ENCODE data around the gene FAM90A1. TPM values are rescaled to one million over a fixed set of nuclear protein-coding genes. Genes with fewer than 3 reads are reported as not detected.
"Not testable (repeated sequence)": the region's sequence is repeated elsewhere in the genome, so short reads cannot be mapped to it uniquely, and the experiment has no call there.

FAM90A1 gene
- total RNA-seq, 4 donors from 2014 or later, result not detected

GRCh38 chr12:8231666-8232608, 4.5 kb upstream of the FAM90A1 start:
- H3K4me3 ChIP-seq, H3K27me3 ChIP-seq, H3K36me3 ChIP-seq, H3K27ac ChIP-seq, H3K9me3 ChIP-seq, ATAC-seq, H3K4me1 ChIP-seq: not testable (repeated sequence)
- TF ChIP-seq, protein P1, sequence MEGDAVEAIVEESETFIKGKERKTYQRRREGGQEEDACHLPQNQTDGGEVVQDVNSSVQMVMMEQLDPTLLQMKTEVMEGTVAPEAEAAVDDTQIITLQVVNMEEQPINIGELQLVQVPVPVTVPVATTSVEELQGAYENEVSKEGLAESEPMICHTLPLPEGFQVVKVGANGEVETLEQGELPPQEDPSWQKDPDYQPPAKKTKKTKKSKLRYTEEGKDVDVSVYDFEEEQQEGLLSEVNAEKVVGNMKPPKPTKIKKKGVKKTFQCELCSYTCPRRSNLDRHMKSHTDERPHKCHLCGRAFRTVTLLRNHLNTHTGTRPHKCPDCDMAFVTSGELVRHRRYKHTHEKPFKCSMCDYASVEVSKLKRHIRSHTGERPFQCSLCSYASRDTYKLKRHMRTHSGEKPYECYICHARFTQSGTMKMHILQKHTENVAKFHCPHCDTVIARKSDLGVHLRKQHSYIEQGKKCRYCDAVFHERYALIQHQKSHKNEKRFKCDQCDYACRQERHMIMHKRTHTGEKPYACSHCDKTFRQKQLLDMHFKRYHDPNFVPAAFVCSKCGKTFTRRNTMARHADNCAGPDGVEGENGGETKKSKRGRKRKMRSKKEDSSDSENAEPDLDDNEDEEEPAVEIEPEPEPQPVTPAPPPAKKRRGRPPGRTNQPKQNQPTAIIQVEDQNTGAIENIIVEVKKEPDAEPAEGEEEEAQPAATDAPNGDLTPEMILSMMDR (IDR thresholded peaks at IDR 0.05), result peak in 3 of 4 experiments; percentile 52 to 76 (median 58)
- 39 to 42% methylated on average over 17 to 18 of the region's 22 CpGs for WGBS, 2 donors (ENCODE audit: low coverage in 1 of 2)

GRCh38 chr12:8231049-8231448, 3.6 kb upstream of the FAM90A1 start:
- H3K9me3 ChIP-seq, ATAC-seq, H3K4me1 ChIP-seq, H3K4me3 ChIP-seq, H3K27me3 ChIP-seq, H3K36me3 ChIP-seq, H3K27ac ChIP-seq: not testable (repeated sequence)
- 73% methylated on average over 2 of the region's 5 CpGs; no CpG with 5 or more reads in 1 of the 2 donors for WGBS, 2 donors (ENCODE audit: low coverage in 1 of 2)

DNA sequence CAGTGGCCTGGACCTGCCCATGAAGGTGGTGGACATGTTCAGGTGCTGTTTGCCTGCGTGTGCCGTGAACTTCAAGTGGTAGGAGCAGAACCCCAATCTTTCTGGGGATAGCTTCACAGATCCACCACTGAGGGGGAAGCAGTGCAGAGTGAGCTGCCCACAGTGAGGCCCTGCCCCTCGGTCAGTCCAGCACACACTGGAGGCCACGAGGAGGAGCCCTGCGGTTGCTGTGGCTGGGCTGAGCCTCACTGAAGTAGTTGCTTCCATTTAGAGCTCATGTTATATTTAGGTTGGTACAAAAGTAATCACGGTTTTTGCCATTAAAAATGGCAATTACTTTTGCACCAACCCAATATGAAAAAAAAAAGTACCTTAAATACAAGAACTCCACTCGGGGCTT, 2.1 kb upstream of the FAM90A1 start:
- not testable (repeated sequence) for H3K27me3 ChIP-seq, H3K4me1 ChIP-seq, H3K36me3 ChIP-seq, H3K4me3 ChIP-seq, H3K27ac ChIP-seq, H3K9me3 ChIP-seq, ATAC-seq
- 54 to 69% methylated on average over 2 to 4 of the region's 7 CpGs for WGBS, 2 donors (ENCODE audit: low coverage in 1 of 2)

DNA sequence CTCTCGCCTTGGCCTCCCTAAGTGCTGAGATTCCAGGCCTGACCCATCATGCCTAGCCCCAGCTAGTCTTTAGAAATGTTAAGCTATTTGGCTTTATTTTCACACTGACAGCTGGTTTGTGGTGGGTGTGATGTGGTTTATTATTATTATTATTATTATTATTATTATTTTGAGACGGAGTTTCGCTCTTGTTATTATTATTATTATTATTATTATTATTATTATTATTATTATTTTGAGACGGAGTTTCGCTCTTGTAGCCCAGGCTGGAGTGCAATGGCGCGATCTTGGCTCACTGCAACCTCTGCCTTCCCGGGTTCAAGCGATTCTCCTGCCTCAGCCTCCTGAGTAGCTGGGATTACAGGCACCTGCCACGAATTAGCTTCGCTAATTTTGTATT, 1.2 kb upstream of the FAM90A1 start:
- H3K4me3 ChIP-seq, H3K4me1 ChIP-seq, ATAC-seq, H3K27me3 ChIP-seq, H3K36me3 ChIP-seq, H3K9me3 ChIP-seq, H3K27ac ChIP-seq: not testable (repeated sequence)
- WGBS, 2 donors (ENCODE audit: low coverage in 1 of 2), result 80 to 86% methylated on average over 4 to 10 of the region's 11 CpGs

DNA sequence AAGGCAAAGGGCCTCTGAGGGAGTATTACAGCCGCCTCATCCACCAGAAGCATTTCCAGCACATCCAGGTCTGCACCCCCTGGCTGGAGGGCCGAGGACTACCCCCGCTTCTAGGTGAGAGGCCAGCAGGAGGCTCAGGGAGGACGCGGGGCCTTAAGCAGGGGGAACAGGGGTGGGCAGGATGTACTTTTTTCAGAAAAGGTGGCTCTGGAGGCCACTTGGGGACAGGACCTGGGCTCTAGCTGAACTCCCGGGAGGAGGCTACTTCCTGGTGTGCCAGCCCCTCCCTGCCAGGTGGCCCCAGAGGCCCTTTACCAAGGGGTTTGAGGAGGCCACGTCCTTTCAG, 287 bp upstream of the FAM90A1 start:
- H3K27me3 ChIP-seq, ATAC-seq, H3K9me3 ChIP-seq, H3K36me3 ChIP-seq, H3K27ac ChIP-seq, H3K4me1 ChIP-seq: not testable (repeated sequence)
- WGBS, 2 donors (ENCODE audit: low coverage in 1 of 2), result 25% methylated on average over 1 of the region's 7 CpGs; no CpG with 5 or more reads in 1 of the 2 donors
- H3K4me3 ChIP-seq, result peak overlapping the region in 1 of 2 donors; percentile 30

DNA sequence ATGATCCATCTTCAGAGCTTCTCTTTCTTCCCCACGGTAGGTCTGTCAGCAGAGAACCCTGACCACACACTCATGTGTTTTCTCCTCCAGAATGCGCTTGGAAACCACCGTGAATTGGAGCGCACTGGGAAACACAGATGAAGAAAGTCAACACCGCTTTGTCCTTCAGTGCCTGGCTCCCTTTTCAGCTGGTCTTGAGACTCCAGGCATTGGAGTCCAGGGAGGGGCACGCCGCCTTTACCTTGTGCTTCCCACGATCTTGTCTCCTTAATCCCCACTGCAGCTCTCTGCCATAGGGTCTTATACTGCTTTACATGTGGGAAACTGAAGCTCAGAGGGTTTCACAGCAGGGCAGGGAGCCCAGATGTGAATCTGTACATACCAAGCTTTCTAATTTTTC, 1.1 kb downstream of the FAM90A1 start:
- Histone ChIP-seq H3K27ac (no peak overlapping the region), H3K36me3 (no peaks in the 10 kb centered on the region), H3K9me3 (no peaks in the 10 kb centered on the region), H3K4me3 (no peak overlapping the region), H3K4me1 (no peaks in the 10 kb centered on the region), H3K27me3 (peaks cover 10% of the 10 kb centered on the region)
- TF ChIP-seq, protein P1 (IDR thresholded peaks at IDR 0.05), result no peak
- no peak for TF ChIP-seq POLR2AphosphoS5 (IDR thresholded peaks at IDR 0.05)
- TF ChIP-seq POLR2A (IDR thresholded peaks at IDR 0.05), result no peak
- TF ChIP-seq EP300 (IDR thresholded peaks at IDR 0.05), result no peak
- ATAC-seq, result no peak
- WGBS, 2 donors (ENCODE audit: low coverage in 1 of 2), result 89 to 91% methylated on average over 6 to 8 of the region's 8 CpGs

DNA sequence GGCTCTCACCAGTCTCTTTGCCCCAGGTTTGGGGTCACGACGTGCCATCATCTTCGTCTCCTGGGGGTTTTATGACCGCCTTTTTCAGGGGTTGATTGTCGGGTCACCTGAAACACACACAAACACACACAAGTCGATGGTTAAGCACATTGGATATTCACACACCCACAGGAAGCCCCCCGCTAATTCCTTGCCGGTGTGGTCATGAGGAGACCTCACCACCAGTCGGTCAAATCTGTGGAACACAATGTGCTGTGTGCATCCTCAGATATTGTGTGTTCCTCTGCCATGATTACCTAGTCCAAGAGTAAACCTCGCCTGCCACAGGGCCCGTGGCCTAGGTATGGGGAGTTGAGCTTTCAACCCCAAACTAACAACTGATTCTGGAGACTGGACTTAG, 2.6 kb downstream of the FAM90A1 start:
- not testable (repeated sequence) for H3K4me3 ChIP-seq, H3K27me3 ChIP-seq, H3K9me3 ChIP-seq, H3K4me1 ChIP-seq, ATAC-seq, H3K36me3 ChIP-seq, H3K27ac ChIP-seq
- 93 to 96% methylated on average over 6 to 8 of the region's 11 CpGs for WGBS, 2 donors (ENCODE audit: low coverage in 1 of 2)

- H3K9me3 ChIP-seq, H3K36me3 ChIP-seq, H3K4me1 ChIP-seq, H3K4me3 ChIP-seq, ATAC-seq, H3K27ac ChIP-seq, H3K27me3 ChIP-seq: not testable (repeated sequence)
- WGBS, 2 donors (ENCODE audit: low coverage in 1 of 2), result 77 to 92% methylated on average over 5 to 8 of the region's 13 CpGs
Measured at GRCh38 chr12:8223646-8224045, 3.8 kb downstream of the FAM90A1 start.

GRCh38 chr12:8222303-8222702, 5.1 kb downstream of the FAM90A1 start:
- not testable (repeated sequence) for H3K9me3 ChIP-seq, H3K27ac ChIP-seq, ATAC-seq, H3K36me3 ChIP-seq, H3K4me3 ChIP-seq, H3K27me3 ChIP-seq, H3K4me1 ChIP-seq
- no CpG with 5 or more reads among the region's 16 CpGs for WGBS, 2 donors (ENCODE audit: low coverage in 1 of 2)

GRCh38 chr12:8221844-8222243, 5.6 kb downstream of the FAM90A1 start:
- not testable (repeated sequence) for H3K4me3 ChIP-seq, H3K9me3 ChIP-seq, H3K27ac ChIP-seq, H3K36me3 ChIP-seq, H3K4me1 ChIP-seq, ATAC-seq, H3K27me3 ChIP-seq
- 100% methylated on average over 2 of the region's 21 CpGs; no CpG with 5 or more reads in 1 of the 2 donors for WGBS, 2 donors (ENCODE audit: low coverage in 1 of 2)

DNA sequence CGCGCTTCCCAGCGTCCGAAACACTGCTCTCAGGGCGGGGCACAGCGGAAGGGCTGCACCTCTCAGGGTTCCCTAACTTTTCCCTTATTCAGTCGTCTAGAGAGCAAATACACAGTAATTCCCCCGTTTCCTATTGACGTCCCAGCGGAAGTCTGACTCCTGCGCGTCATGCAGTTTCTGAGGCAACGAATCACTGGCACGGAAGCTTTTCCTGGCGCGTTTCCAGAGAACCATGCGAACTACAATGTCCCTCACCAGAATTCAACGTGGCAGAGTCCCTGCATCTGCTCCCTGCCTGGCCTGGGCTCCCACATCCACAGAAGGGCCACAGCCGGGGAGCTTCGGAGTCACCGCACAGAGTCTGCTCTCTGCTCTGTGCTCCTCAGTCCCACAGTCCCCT, 6.0 kb downstream of the FAM90A1 start:
- H3K9me3 ChIP-seq, ATAC-seq, H3K36me3 ChIP-seq, H3K4me1 ChIP-seq, H3K27ac ChIP-seq, H3K4me3 ChIP-seq, H3K27me3 ChIP-seq: not testable (repeated sequence)
- WGBS, 2 donors (ENCODE audit: low coverage in 1 of 2), result 80 to 82% methylated on average over 8 to 18 of the region's 21 CpGs

Measured in gastroesophageal sphincter (tissue), 4 donors.